ENCODE results near the gene SST. TPM values are rescaled to one million over a fixed set of nuclear protein-coding genes. Genes with fewer than 3 reads are reported as not detected.

Gene SST
- total RNA-seq, 2 donors from 2014 or later: 482 to 738 TPM

- no peaks in the 10 kb centered on the region for H3K4me1 ChIP-seq
- no peak overlapping the region for H3K4me3 ChIP-seq
- DNase-seq (no peak), ATAC-seq (no peak)
- no peak overlapping the region for H3K27ac ChIP-seq
- no peaks in the 10 kb centered on the region for H3K36me3 ChIP-seq (replicated peaks in 1 of 2; ENCODE audit: insufficient read depth in 1 of 2, low read depth in 2 of 2)
- intact Hi-C loops (cut with DNase I): no loop called here
- H3K9me3 ChIP-seq: no peaks in the 10 kb centered on the region
- no peaks in the 10 kb centered on the region for H3K27me3 ChIP-seq
- TF ChIP-seq CTCF (IDR thresholded peaks at IDR 0.05) (no peak), POLR2A (IDR thresholded peaks at IDR 0.05) (no peak)
Measured at GRCh38 chr3:187705164-187705563, 35.0 kb upstream of the SST start.

DNA sequence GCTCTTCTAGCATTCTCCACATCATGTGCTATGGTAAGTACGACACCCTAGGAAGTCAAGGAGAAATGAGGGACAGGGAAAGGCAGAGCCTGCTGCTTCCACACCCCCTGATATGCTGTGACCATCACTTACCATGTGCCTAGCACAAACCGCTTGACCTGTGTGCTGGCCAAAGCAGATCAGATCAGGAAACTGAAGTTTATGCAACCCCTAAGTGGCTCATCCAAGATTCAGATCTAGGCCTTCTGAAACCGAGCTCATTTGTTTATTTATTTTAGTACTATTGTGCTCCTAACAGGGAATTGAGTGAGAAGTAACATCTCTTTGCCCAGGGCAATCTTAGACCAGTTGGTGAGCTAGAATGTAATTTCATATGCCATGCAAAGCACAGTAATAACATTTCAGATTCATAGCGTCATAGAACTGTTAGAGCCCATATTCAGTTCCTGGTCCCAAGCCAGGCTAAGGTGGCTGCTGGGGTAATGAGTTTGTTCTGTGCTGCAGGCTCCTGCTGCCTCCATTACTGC is 32.4 kb upstream of the SST start, which contains the start of gene RTP2:
Gene RTP2 (minus strand): TSS at position 51 of the 527 bp plus-strand sequence. CDS start 429 bp downstream, outside the sequence.
- H3K27ac ChIP-seq: no peak within 1 kb of the TSS
- no peak for DNase-seq
- intact Hi-C loops (cut with DNase I): no loop called here
- no peak within 1 kb of the TSS for H3K4me3 ChIP-seq
- H3K27me3 ChIP-seq: no peaks in the 10 kb centered on the region
- no peaks in the 10 kb centered on the region for H3K36me3 ChIP-seq (replicated peaks in 1 of 2; ENCODE audit: insufficient read depth in 1 of 2, low read depth in 2 of 2)
- 51 to 55% methylated on average over 4 of the region's 4 CpGs for WGBS, 2 donors
- H3K4me1 ChIP-seq: no peaks in the 10 kb centered on the region
- ATAC-seq: peak; percentile 12
- TF ChIP-seq CTCF (IDR thresholded peaks at IDR 0.05) (no peak), POLR2A (IDR thresholded peaks at IDR 0.05) (no peak)
- no peaks in the 10 kb centered on the region for H3K9me3 ChIP-seq

- Histone ChIP-seq H3K27ac (no peak overlapping the region), H3K4me3 (no peak overlapping the region), H3K27me3 (no peaks in the 10 kb centered on the region), H3K9me3 (no peaks in the 10 kb centered on the region), H3K36me3 (replicated peaks in 1 of 2; ENCODE audit: insufficient read depth in 1 of 2, low read depth in 2 of 2) (no peaks in the 10 kb centered on the region), H3K4me1 (no peaks in the 10 kb centered on the region)
- TF ChIP-seq POLR2A (IDR thresholded peaks at IDR 0.05): no peak
- TF ChIP-seq CTCF (IDR thresholded peaks at IDR 0.05): no peak
- intact Hi-C loops (cut with DNase I): no loop called here
- ATAC-seq: no peak
- 83 to 94% methylated on average over 1 to 2 of the region's 2 CpGs for WGBS, 2 donors
- no peak for DNase-seq
Measured at GRCh38 chr3:187700249-187700648, 30.1 kb upstream of the SST start.

- no peaks in the 10 kb centered on the region for H3K36me3 ChIP-seq (replicated peaks in 1 of 2; ENCODE audit: insufficient read depth in 1 of 2, low read depth in 2 of 2)
- no peak overlapping the region for H3K27ac ChIP-seq
- H3K4me3 ChIP-seq: no peak overlapping the region
- WGBS, 2 donors: 83 to 86% methylated on average over 33 to 34 of the region's 42 CpGs
- no peak for ATAC-seq
- TF ChIP-seq POLR2A (IDR thresholded peaks at IDR 0.05) (no peak), CTCF (IDR thresholded peaks at IDR 0.05) (no peak)
- H3K4me1 ChIP-seq: no peaks in the 10 kb centered on the region
- intact Hi-C loops (cut with DNase I): no loop called here
- no peaks in the 10 kb centered on the region for H3K9me3 ChIP-seq
- DNase-seq: no peak
- no peaks in the 10 kb centered on the region for H3K27me3 ChIP-seq
Measured at GRCh38 chr3:187698499-187699399, 28.6 kb upstream of the SST start.
